B cell (primary cell): ENCODE data around the gene HAUS7. TPM values are rescaled to one million over a fixed set of nuclear protein-coding genes. Genes with fewer than 3 reads are reported as not detected.

Source experiments
- ATAC-seq: fragments of 200-7000 bp; cut with Tn5 transposase; one replicate; pipeline ENCODE4 v1.10.0; 2021; ENCODE audit warnings: low read depth, mild to moderate bottlenecking, moderate number of reproducible peaks, moderate library complexity
- CTCF ChIA-PET: fragments of 350-600 bp; sonication (Branson Sonifier 250); formaldehyde crosslinking; loops from one replicate; lab custom pipeline; 2021; ENCODE audit warnings: antibody characterized with exemption, inconsistent platforms; lab: Charles Lee
- POLR2A ChIA-PET: fragments of 350-600 bp; sonication (Branson Sonifier 250); formaldehyde crosslinking; loops from one replicate; lab custom pipeline; 2021; ENCODE audit warnings: antibody characterized with exemption; lab: Charles Lee
- DNase-seq: peaks from one replicate; pipeline ENCODE4 v3.0.0; 2013
- H2AFZ ChIP-seq: 2 replicates; pipeline ENCODE4 v1.6.1; 2012; ENCODE audit warnings: mild to moderate bottlenecking, low read depth, low read length; ENCODE audit not compliant: insufficient read depth, poor library complexity, severe bottlenecking
- H3K27ac ChIP-seq, 2 donors: 1 replicate in 1 of 2; 2 replicates in 1 of 2; pipeline ENCODE4 v1.5.1; 2012 to 2013; ENCODE audit warnings: low read length in 2 of 2, mild to moderate bottlenecking in 2 of 2, moderate library complexity in 1 of 2
- H3K27me3 ChIP-seq, 4 experiments: fragments of 200-600 bp in 1 of 4; sonication (generic) in 1 of 4; replicated peaks in 1 of 4; 1 replicate in 2 of 4; 2 replicates in 2 of 4; pipeline versions ENCODE4 v1.6.1 to v1.7.0; 2013 to 2016; ENCODE audit warnings: low read length in 3 of 4, mild to moderate bottlenecking in 2 of 4, mixed read lengths in 1 of 4, moderate library complexity in 1 of 4; ENCODE audit not compliant: insufficient read depth in 4 of 4, control insufficient read depth in 3 of 4; ENCODE audit errors: control extremely low read depth in 1 of 4
- H3K36me3 ChIP-seq, 2 experiments: replicated peaks in 1 of 2; 1 replicate in 1 of 2; 2 replicates in 1 of 2; pipeline versions ENCODE4 v1.6.1 to v1.7.1; 2013; ENCODE audit warnings: low read length in 1 of 2; ENCODE audit not compliant: insufficient read depth in 2 of 2, control insufficient read depth in 1 of 2; ENCODE audit errors: control extremely low read depth in 1 of 2, extremely low read depth in 1 of 2
- H3K4me1 ChIP-seq, 2 donors: fragments of 200-600 bp in 1 of 2; sonication (generic) in 1 of 2; 1 replicate in 1 of 2; 2 replicates in 1 of 2; pipeline versions ENCODE4 v1.5.1 to v1.6.1; 2013 to 2017; ENCODE audit warnings: low read length in 2 of 2; ENCODE audit not compliant: control insufficient read depth in 2 of 2, insufficient read depth in 2 of 2
- H3K4me2 ChIP-seq: replicated peaks from 2 replicates; pipeline ENCODE3; 2012; ENCODE audit warnings: mild to moderate bottlenecking, low read depth, low read length; ENCODE audit not compliant: poor library complexity, severe bottlenecking
- H3K4me3 ChIP-seq, 5 experiments: fragments of 200-600 bp in 1 of 5; sonication (generic) in 1 of 5; 1 replicate in 3 of 5; 2 replicates in 2 of 5; pipeline versions ENCODE4 v1.5.1 to v1.7.0; 2011 to 2016; ENCODE audit warnings: low read length in 4 of 5, mild to moderate bottlenecking in 4 of 5, low read depth in 2 of 5, control low read depth in 1 of 5, moderate library complexity in 1 of 5; ENCODE audit not compliant: insufficient read depth in 1 of 5; ENCODE audit errors: control extremely low read depth in 1 of 5, extremely low read depth in 1 of 5
- H3K79me2 ChIP-seq: fragments of 200-600 bp; sonication (generic); one replicate; pipeline ENCODE4 v1.6.0; 2016; ENCODE audit warnings: low read length; ENCODE audit not compliant: control insufficient read depth, insufficient read depth
- H3K9ac ChIP-seq: fragments of 200-600 bp; sonication (generic); 2 replicates; pipeline ENCODE4 v1.6.1; 2017; ENCODE audit warnings: mild to moderate bottlenecking, low read length, moderate library complexity
- H3K9me3 ChIP-seq, 3 donors: one replicate each; pipeline versions ENCODE4 v1.6.1 to v1.7.1; 2013; ENCODE audit warnings: low read length in 2 of 3; ENCODE audit not compliant: control insufficient read depth in 2 of 3, insufficient read depth in 1 of 3; ENCODE audit errors: control extremely low read depth in 1 of 3
- H4K20me1 ChIP-seq: 2 replicates; pipeline ENCODE4 v1.6.0; 2012; ENCODE audit warnings: mild to moderate bottlenecking, low read length; ENCODE audit not compliant: insufficient read depth, control insufficient read depth, poor library complexity, severe bottlenecking
- H3K27ac Mint-ChIP-seq: one replicate; pipeline ENCODE4 v1.8.0; 2021; ENCODE audit warnings: mixed read lengths
- H3K27me3 Mint-ChIP-seq: one replicate; pipeline ENCODE4 v1.8.0; 2021; ENCODE audit warnings: mixed read lengths
- H3K4me1 Mint-ChIP-seq: one replicate; pipeline ENCODE4 v1.8.0; 2021; ENCODE audit warnings: mixed read lengths
- H3K4me3 Mint-ChIP-seq: one replicate; pipeline ENCODE4 v1.8.0; 2021; ENCODE audit warnings: mixed read lengths
- H3K9me3 Mint-ChIP-seq: one replicate; pipeline ENCODE4 v1.8.0; 2022; ENCODE audit warnings: mixed read lengths; ENCODE audit not compliant: insufficient read depth
- EZH2 ChIP-seq: IDR thresholded peaks from 2 replicates; pipeline ENCODE4 v1.6.1; 2012; ENCODE audit warnings: borderline replicate concordance, low read depth, mild to moderate bottlenecking, moderate library complexity, low read length; ENCODE audit not compliant: insufficient read depth, poor library complexity, severe bottlenecking
- WGBS: methylation state at CpG from one replicate; pipeline ENCODE4 v1.1.5; 2013; ENCODE audit warnings: missing lambda C conversion rate; ENCODE audit not compliant: insufficient coverage; 5-methylcytosine and 5-hydroxymethylcytosine counted together
- intact Hi-C: fragments of 100-400 bp; cut with micrococcal nuclease; formaldehyde crosslinking; loops from one replicate; pipeline ENCODE4 v1.10.0; 2022
- polyA plus RNA-seq: library from polyadenylated mRNA; depleted of rRNA; stranded (reverse); fragments of >200 nt; gene quantifications from 2 replicates; pipeline ENCODE4 v1.2.3, GENCODE V29; 2012
- total RNA-seq, 2 donors: library from RNA; stranded (reverse); fragments of 120-200 nt in 1 of 2; gene quantifications; 1 replicate in 1 of 2; 2 replicates in 1 of 2; pipeline versions ENCODE4 v1.2.3 to v1.2.4, GENCODE V29; 2013 to 2022
- TF ChIP-seq, protein P1 (sequence below): fragments of 200-600 bp; IDR thresholded peaks from one replicate; pipeline ENCODE4 v1.8.0; 2022; ENCODE audit warnings: antibody characterized with exemption, mild to moderate bottlenecking

HAUS7 gene
- total and polyA plus RNA-seq, 2 donors (not counting 1 experiment from before 2014, with no cell fraction given) = 25.2 to 26.9 TPM

DNA sequence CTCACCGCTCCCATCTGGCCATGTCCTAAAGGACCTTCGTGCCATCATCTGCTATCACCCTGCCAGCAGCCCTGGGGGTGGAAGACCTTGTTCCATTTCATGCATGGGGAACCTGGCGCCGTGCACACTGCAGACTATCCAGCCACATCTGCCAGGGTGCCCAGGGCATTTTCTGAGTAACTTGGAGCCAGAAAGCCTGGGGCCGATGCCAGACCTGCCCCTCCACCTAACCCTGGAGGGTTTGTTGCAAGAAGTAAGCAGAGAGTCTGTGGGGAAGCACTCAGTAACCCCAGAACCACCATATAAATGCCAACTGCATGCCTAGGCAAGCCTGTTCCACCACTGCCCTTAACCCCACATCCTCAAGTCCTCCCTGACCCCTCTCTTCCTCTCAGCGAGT lies 7.3 kb downstream of the HAUS7 start:
- no peaks in the 10 kb centered on the region for H3K27me3 ChIP-seq
- POLR2A ChIA-PET = no interaction called here
- DNase-seq = no peak
- H3K27ac Mint-ChIP-seq = no peak overlapping the region
- TF ChIP-seq, protein P1, sequence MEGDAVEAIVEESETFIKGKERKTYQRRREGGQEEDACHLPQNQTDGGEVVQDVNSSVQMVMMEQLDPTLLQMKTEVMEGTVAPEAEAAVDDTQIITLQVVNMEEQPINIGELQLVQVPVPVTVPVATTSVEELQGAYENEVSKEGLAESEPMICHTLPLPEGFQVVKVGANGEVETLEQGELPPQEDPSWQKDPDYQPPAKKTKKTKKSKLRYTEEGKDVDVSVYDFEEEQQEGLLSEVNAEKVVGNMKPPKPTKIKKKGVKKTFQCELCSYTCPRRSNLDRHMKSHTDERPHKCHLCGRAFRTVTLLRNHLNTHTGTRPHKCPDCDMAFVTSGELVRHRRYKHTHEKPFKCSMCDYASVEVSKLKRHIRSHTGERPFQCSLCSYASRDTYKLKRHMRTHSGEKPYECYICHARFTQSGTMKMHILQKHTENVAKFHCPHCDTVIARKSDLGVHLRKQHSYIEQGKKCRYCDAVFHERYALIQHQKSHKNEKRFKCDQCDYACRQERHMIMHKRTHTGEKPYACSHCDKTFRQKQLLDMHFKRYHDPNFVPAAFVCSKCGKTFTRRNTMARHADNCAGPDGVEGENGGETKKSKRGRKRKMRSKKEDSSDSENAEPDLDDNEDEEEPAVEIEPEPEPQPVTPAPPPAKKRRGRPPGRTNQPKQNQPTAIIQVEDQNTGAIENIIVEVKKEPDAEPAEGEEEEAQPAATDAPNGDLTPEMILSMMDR = no peak
- no peak for TF ChIP-seq EZH2
- intact Hi-C loops = no loop called here
- no peak overlapping the region for H3K9ac ChIP-seq
- no peaks in the 10 kb centered on the region for H3K9me3 Mint-ChIP-seq
- H3K27ac ChIP-seq = no peak overlapping the region
- no peak overlapping the region for H3K4me3 Mint-ChIP-seq
- no peaks in the 10 kb centered on the region for H3K27me3 Mint-ChIP-seq
- no peaks in the 10 kb centered on the region for H3K9me3 ChIP-seq
- H3K4me3 ChIP-seq = no peak overlapping the region
- CTCF ChIA-PET = no interaction called here
- peaks cover 0 to 4% of the 10 kb centered on the region in 2 experiments for H3K36me3 ChIP-seq
- no peaks in the 10 kb centered on the region for H3K4me1 ChIP-seq
- WGBS = 100% methylated on average over 2 of the region's 6 CpGs
- H2AFZ ChIP-seq = no peak overlapping the region
- H3K4me1 Mint-ChIP-seq = peaks cover 5% of the 10 kb centered on the region
- ATAC-seq = no peak
- H3K79me2 ChIP-seq = peaks cover 12% of the 10 kb centered on the region
- no peak overlapping the region for H3K4me2 ChIP-seq
- no peaks in the 10 kb centered on the region for H4K20me1 ChIP-seq

DNA sequence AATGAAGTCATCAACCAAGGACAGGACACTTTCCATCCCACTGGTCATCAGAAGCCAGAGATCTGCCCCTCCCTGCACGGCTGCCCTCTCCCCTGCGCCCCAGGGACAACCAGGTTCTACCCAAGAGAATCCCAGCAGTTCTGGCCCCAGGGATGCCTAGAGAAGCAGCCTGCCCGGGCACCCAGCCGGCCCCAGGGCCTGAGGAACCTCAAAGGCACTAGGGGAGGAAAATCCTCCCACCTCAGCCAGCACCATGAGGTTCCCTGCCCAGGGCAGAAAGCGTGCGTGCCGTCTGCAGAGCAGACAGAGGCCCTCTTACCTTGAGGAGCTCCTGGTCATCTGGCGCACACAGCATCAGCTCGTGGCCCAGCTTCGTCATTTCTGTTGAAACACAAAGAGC lies 8.1 kb downstream of the HAUS7 start:
- peaks cover 1% of the 10 kb centered on the region for H3K4me1 Mint-ChIP-seq

More for the DNA sequence above, 8.1 kb downstream of the HAUS7 start:
- Histone ChIP-seq H3K4me2 (no peak overlapping the region), H3K36me3 (peaks cover 0 to 4% of the 10 kb centered on the region in 2 experiments), H3K27ac (no peak overlapping the region), H3K79me2 (peaks cover 5% of the 10 kb centered on the region), H3K9me3 (no peaks in the 10 kb centered on the region), H3K9ac (no peak overlapping the region), H4K20me1 (no peaks in the 10 kb centered on the region), H3K4me3 (no peak overlapping the region), H2AFZ (no peak overlapping the region), H3K27me3 (no peaks in the 10 kb centered on the region), H3K4me1 (no peaks in the 10 kb centered on the region)
- no peaks in the 10 kb centered on the region for H3K27me3 Mint-ChIP-seq
- no peaks in the 10 kb centered on the region for H3K9me3 Mint-ChIP-seq
- no peak for TF ChIP-seq EZH2
- TF ChIP-seq, protein P1 = no peak
- ATAC-seq (no peak), DNase-seq (no peak)
- no peak overlapping the region for H3K27ac Mint-ChIP-seq
- POLR2A ChIA-PET = no interaction called here
- CTCF ChIA-PET = interaction anchor here (2.3 kb wide), 1 partner anchor 45 kb away, joined by 15 read pairs; no protein-coding TSS in a partner anchor
- intact Hi-C loops = no loop called here
- WGBS = 97% methylated on average over 9 of the region's 10 CpGs
- no peak overlapping the region for H3K4me3 Mint-ChIP-seq
